Osteocyte (in vitro differentiated cells): ENCODE results near the gene GNAI1. TPM values are rescaled to one million over a fixed set of nuclear protein-coding genes. Genes with fewer than 3 reads are reported as not detected.

ENCODE experiments used
- DNase-seq: peaks from one replicate; pipeline ENCODE4 v3.0.0; 2021; ENCODE audit warnings: mixed read lengths; ENCODE audit not compliant: unreplicated experiment; ENCODE audit errors: extremely low spot score
- H3K27ac Mint-ChIP-seq: one replicate; pipeline ENCODE4 v1.8.0; 2021; ENCODE audit warnings: mild to moderate bottlenecking, mixed read lengths; ENCODE audit not compliant: unreplicated experiment
- H3K27me3 Mint-ChIP-seq: one replicate; pipeline ENCODE4 v1.8.0; 2021; ENCODE audit warnings: mixed read lengths; ENCODE audit not compliant: unreplicated experiment
- H3K36me3 Mint-ChIP-seq: one replicate; pipeline ENCODE4 v1.8.0; 2021; ENCODE audit warnings: mixed read lengths; ENCODE audit not compliant: unreplicated experiment
- H3K4me1 Mint-ChIP-seq: one replicate; pipeline ENCODE4 v1.8.0; 2021; ENCODE audit warnings: mixed read lengths; ENCODE audit not compliant: unreplicated experiment
- H3K4me3 Mint-ChIP-seq: one replicate; pipeline ENCODE4 v1.8.0; 2021; ENCODE audit warnings: mild to moderate bottlenecking, moderate library complexity, mixed read lengths; ENCODE audit not compliant: unreplicated experiment
- H3K9me3 Mint-ChIP-seq: one replicate; pipeline ENCODE4 v1.8.0; 2021; ENCODE audit warnings: mixed read lengths; ENCODE audit not compliant: unreplicated experiment
- CTCF ChIP-seq: fragments of 200-600 bp; sonication (generic); IDR thresholded peaks from 2 replicates; pipeline ENCODE4 v1.5.0; 2021; ENCODE audit warnings: antibody characterized with exemption, mild to moderate bottlenecking, moderate library complexity
- total RNA-seq: library from RNA; stranded (reverse); gene quantifications from 2 replicates; pipeline ENCODE4 v1.2.1, GENCODE V29; 2021

GNAI1 gene
- total RNA-seq, 1 donor from 2014 or later, result 44.4 TPM

- Mint-ChIP-seq H3K27ac (no peak overlapping the region), H3K27me3 (no peaks in the 10 kb centered on the region), H3K4me3 (no peak overlapping the region), H3K36me3 (no peaks in the 10 kb centered on the region), H3K4me1 (peaks cover 26% of the 10 kb centered on the region), H3K9me3 (no peaks in the 10 kb centered on the region)
- no peak for DNase-seq
- no peak for TF ChIP-seq CTCF
These were observed 2.8 kb upstream of the GNAI1 start for GRCh38 chr7:80131675-80132435.

- Mint-ChIP-seq H3K4me3 (no peak overlapping the region), H3K27me3 (no peaks in the 10 kb centered on the region), H3K36me3 (peaks cover under 1% of the 10 kb centered on the region), H3K27ac (no peak overlapping the region), H3K9me3 (no peaks in the 10 kb centered on the region), H3K4me1 (peaks cover 29% of the 10 kb centered on the region)
- no peak for TF ChIP-seq CTCF
- no peak for DNase-seq
These were observed 2.0 kb upstream of the GNAI1 start for GRCh38 chr7:80132594-80132993.

- H3K27ac Mint-ChIP-seq, result peak overlapping the region; percentile 96
- no peak for TF ChIP-seq CTCF
- H3K27me3 Mint-ChIP-seq, result no peaks in the 10 kb centered on the region
- peaks cover 3% of the 10 kb centered on the region for H3K36me3 Mint-ChIP-seq
- no peak for DNase-seq
- H3K9me3 Mint-ChIP-seq, result no peaks in the 10 kb centered on the region
- peaks cover 34% of the 10 kb centered on the region for H3K4me1 Mint-ChIP-seq
- peak overlapping the region; percentile 80 for H3K4me3 Mint-ChIP-seq
These were observed 1.1 kb upstream of the GNAI1 start for GRCh38 chr7:80133361-80134114.

- DNase-seq, result no peak
- H3K4me3 Mint-ChIP-seq, result peak overlapping the region; percentile 80
- H3K36me3 Mint-ChIP-seq, result peaks cover 3% of the 10 kb centered on the region
- H3K4me1 Mint-ChIP-seq, result peaks cover 40% of the 10 kb centered on the region
- no peaks in the 10 kb centered on the region for H3K27me3 Mint-ChIP-seq
- no peak for TF ChIP-seq CTCF
- peak overlapping the region; percentile 96 for H3K27ac Mint-ChIP-seq
- H3K9me3 Mint-ChIP-seq, result no peaks in the 10 kb centered on the region
These were observed 506 bp upstream of the GNAI1 start for GRCh38 chr7:80134115-80134535.
